Ovary (tissue), 3 donors: ENCODE data around the gene CXCR1.

Experiments
- CTCF ChIP-seq, 3 donors: fragments of 450-650 bp in 2 of 3; fragments of 200-600 bp in 1 of 3; IDR thresholded peaks; one replicate each; pipeline versions ENCODE4 v1.5.1 to v1.8.0; 2016 to 2022; ENCODE audit warnings: antibody characterized with exemption in 3 of 3, mild to moderate bottlenecking in 1 of 3
- POLR2A ChIP-seq: fragments of 450-650 bp; IDR thresholded peaks from one replicate; pipeline ENCODE4 v1.6.1; 2017; ENCODE audit warnings: antibody characterized with exemption, mild to moderate bottlenecking, moderate library complexity
- donor health status: DM: no; HTN: no; CAD: no.

- no peak for TF ChIP-seq CTCF (IDR thresholded peaks at IDR 0.05)
- TF ChIP-seq POLR2A: no peak
These were observed 20.7 kb downstream of the CXCR1 start for GRCh38 chr2:218146056-218146455.
